Effector CD8-positive, alpha-beta T cell (primary cell): Measurements from ENCODE around the gene ITGB8.

Experiments
- DNase-seq: peaks from one replicate; lab custom pipeline; 2025; lab: John Stamatoyannopoulos, UW

ITGB8 gene

DNA sequence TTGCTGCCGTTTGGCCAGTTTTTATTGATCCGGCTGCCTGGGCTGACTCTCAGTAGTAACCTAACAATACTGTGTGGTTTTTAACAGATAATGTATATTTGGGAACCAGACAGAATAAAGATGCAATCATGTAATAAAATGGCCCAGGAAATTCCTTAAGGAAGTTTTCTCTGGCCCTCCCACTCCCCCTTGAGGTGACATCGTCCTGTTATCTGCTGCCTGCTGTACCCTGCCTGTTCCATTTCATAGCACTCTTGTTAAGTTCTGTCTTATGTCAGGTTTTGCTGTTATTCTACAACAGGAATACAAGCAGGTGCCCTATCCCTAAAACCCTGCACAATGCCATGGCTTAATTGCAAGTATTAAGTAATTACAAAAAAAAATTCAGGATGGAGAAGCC is 12.5 kb downstream of the ITGB8 start:
- no peak for DNase-seq

- DNase-seq = no peak
Observed at GRCh38 chr7:20343941-20344340, 13.2 kb downstream of the ITGB8 start.

DNA sequence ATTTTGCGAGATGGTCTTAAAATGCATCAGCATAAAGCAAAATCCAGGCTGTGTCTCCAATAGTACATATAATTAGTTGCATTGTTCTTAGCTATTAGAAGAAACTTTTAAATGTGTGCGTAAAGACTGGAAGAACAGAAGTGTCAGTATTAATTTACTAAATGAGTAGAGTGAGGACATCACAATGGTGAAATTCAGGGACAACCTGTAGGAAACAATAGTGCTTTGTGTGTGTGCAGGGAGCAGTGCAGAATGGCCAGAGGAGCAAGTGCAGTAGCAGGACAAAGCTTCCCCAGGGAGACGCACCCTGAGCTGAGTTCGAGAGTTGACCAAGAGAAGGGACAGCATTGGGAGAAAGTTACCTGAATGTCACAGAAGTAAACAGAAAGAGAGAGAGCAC is 13.7 kb downstream of the ITGB8 start:
- DNase-seq = no peak

DNA sequence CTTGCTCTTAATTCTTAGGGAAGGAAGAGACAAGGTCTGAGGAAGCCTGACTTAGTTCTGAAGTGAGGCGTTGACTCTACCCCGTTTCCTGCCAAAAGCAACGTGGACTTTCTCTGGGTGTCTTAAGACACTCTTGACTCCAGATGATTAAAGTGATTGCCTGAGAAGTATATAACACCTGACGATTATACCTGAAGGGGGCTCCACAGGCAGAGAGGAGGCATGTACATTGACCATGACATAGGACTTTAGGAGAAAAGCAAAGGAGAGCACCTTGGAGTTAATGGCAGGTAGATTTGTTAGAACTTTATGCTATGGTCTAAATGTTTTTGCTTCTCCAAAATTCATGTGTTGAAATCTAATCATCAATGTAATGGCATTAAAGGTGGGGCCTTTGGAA is 15.9 kb downstream of the ITGB8 start:
- DNase-seq = no peak

- DNase-seq = no peak
Observed at GRCh38 chr7:20347680-20348079, 17.0 kb downstream of the ITGB8 start.

DNA sequence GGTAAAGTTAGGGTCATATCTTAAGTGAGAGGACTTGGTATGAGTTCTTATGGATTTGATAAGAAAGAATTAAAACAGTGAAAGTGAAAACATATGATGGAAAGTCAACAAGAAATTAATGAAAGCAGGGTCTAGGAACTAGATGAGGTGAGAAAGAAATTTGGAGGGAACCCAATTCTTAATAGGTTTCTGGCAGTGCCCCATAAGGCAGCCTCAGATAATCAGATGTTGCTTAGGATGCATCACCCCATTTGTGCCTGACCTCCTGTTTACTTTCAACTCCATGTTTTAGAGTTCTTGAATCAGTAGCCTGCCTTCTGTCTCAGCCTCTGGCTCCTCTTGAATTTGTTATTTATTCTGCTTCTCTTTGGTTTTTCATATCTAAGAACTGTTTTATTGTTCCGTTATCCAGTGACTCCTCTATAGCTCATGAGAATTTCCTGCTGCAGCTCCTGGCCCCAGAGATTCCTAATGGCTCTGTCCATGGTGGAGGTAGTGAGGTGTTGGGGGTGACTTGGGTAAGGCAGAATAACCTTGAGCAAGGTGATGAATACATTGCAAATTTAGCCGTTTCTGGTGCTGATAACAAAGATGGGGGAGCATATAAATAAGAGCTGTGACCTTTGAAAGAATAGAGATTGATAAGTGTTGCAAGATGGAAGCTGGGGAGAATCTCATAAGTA is 17.6 kb downstream of the ITGB8 start:
- DNase-seq = no peak

DNA sequence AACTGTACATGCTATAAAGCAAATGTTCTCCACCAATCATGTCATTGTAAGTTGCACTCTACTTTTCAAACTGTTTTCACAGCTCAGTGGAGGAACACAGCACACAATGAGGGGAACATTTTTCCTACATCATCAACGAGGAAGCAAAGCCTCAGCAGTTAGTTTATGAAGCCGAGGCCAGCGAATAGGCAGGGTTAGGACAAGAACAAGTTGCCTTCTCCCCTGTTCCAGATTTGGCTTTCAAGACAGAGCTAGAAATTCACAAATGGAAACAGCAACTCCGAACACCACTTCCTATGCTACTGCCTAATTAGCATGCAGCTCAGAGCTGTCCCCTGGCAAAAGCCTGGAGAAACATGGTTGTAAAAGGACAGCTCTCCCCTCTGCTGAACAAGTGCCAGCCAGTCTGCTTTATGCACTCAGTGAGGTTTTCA is 19.8 kb downstream of the ITGB8 start:
- DNase-seq = no peak

GRCh38 chr7:20350996-20351692 is 20.4 kb downstream of the ITGB8 start:
- no peak for DNase-seq

DNA sequence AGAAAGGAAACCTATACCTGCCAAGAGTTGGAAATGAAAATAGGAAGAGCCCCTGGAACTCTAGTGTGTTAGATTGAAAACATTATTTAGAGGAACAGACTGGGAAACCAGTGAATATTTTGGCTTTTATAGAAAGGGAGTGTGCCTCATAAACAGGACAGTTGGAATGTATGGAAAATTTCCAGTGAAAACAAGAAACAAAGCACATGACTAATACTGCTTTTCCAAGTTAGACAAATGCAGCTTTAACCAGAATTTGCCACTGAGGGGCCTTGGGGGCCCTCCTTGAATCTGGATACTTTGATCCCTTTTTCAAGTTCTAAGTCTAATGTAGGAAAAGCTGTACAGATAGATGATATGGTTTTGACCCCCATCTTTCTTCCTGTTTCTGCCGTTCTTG is 21.2 kb downstream of the ITGB8 start:
- no peak for DNase-seq

DNA sequence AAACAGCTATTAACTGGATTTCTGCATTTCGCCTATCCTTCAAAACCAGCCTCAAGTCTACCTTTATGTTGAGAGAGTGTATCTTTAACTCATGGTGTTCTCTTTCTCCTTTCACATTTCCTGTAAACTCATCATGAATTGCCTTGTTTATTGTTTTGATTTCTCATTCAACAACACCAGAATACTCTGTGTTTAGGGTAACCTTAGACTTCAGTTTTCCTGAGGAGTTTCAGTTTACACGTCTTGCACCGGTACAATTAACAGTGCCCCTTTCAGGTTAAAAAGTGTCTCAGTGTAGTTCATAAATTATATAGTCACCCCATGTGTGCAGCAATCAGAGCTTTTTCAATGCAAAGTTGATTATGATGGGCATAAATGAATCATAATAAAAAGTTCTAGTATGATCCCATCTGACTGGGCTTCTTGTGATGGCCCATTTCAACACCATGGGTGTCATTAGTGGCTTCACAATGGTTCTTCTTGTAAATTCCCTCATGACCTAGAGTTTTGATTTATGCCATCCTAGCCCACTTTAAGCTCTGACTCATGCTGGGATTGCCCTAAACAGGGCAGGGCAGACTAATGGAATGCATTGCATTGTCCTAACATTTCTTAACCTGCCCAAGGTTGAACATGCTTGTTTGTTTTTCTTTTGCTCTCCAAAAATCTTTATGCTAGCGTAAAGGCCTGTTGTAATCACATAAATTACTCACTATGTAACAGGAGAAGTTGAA is 22.0 kb downstream of the ITGB8 start:
- no peak for DNase-seq

- no peak for DNase-seq
Observed at GRCh38 chr7:20354610-20355528, 24.2 kb downstream of the ITGB8 start.

DNA sequence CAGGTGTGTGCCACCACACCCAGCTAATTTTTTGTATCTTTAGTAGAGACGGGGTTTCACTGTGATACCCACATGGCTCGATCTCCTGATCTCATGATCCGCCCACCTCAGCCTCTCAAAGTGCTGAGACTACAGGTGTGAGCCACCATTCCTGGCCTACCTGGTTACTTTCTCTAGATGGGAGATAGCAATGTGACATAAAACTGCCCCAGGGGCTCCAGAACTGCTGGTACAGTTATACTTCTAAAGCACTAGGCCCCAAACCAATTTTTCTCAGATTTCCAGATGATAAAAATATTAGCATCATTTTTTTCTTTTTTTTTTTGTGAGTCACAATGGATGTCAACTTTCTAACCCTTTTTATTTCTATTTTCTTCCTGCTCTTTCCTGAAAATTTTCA is 27.4 kb downstream of the ITGB8 start:
- DNase-seq = no peak

DNA sequence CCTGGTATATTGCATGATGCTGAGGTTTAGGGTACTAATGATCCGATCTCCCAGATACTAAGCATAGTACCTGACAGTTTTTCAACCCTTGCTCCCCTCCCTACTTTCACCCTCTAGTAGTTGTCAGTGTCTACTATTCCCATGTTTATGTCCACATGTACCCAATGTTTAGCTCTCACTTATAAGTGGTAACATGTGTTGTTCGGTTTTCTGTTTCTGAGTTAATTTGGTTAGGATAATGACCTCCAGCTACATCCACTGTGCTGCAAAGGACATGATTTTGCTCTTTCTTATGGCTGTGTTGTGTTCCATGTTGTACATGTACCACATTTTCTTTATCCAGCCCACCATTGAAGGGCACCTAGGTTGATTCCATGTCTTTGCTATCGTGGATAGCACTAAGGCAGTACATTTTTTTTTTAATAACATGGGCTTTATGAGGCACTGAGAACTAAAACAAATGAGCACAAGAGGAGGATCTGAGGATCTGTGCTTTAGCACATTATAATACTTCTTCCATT is 28.1 kb downstream of the ITGB8 start:
- no peak for DNase-seq

GRCh38 chr7:20359341-20359963 is 28.8 kb downstream of the ITGB8 start:
- DNase-seq = no peak

DNA sequence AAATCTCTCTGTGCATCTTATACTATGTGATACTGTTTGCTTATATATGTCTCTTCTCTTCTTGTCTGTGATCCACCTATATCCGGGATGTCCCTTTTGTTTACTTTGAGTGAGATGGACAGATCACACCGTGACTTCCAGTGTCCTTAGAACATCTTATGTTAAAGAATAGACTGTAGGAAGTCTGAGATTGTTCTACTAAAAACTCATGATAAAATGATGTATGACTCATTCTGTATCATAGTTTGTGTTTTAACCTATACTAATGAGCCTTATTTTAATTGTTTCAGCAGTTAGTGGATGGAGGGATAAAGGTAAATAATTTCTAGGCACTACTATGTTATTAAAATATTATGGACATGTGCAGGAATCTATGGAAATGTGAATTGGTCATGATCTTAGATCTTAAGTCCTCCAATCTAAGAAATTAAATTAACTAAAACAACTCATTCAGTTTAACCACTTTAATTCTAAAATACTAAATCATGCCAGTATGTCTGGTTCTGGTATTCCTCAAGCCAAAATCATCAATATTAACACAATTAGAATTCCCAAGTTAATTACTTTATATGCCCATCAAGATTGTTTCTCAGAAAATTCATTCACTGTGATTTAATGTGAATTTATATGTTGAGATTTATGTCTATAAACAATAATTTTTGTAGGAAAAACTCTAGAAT is 32.0 kb downstream of the ITGB8 start:
- no peak for DNase-seq

GRCh38 chr7:20364571-20365196 is 34.0 kb downstream of the ITGB8 start:
- DNase-seq = no peak

GRCh38 chr7:20365486-20365885 is 34.8 kb downstream of the ITGB8 start:
- no peak for DNase-seq

DNA sequence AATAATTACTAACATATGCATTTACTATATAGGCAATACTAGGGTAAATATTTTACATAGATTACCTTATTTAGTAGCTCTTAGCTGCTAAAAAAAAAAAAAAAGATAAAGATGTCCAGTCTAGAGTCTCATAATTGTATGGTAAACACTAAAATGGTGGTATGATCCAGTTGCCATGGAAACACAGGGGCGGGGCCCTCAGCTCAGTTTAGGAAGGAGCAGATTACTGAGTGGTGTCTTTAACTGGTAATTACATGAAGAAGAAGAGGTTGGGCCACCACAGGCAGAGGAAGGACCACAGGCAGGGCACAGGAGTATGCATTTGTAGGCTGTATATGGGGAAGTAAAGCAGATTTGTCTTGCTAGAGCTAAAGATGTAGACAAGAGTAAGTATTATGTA is 43.7 kb downstream of the ITGB8 start:
- no peak for DNase-seq

DNA sequence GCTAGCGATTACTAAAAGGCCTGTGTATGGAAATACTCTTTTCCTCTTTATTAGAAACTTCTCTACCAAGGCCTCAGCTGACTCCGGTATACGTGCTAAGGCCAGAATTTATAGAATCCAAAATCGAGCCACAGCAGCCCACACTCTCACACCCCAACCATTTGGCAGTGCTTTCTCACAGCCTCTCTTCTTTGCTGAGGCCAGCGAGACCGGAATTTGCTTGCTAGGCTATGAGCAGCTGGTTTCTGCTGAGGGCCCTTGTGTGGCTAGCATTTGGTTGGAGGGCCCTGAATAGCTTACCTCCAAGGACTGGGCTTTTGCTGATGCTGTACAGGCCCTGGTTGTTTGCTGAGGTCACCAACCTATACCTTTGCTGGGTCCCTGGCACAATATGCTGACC is 46.1 kb downstream of the ITGB8 start:
- DNase-seq = no peak

DNA sequence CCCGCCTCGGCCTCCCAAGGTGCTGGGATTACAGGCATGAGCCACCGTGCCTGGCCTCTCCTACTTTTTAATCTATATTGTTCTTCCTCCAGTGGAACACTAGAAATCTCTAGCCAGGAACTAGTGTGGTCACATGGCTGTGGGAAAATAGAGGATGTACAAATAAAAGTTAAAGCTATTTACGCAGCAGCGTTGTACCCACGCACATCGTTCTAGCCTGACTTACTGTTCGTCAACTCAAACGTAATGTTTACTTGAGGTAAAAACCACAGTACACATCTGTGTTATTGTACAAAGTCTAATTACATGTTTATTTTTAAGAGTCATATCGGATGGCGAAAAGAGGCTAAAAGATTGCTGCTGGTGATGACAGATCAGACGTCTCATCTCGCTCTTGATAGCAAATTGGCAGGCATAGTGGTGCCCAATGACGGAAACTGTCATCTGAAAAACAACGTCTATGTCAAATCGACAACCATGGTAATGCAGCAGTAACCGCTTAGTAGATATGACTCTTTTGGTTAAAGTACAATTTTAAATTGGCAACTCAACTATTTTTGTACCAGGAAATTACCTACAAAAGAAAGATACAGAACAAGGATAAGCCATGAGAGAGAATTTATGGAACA is 50.8 kb downstream of the ITGB8 start:
- no peak for DNase-seq
